Left hindlimb (tissue), 1 donor: ENCODE data around the gene SNPH.

Experiments used
- DNase-seq: peaks from one replicate; pipeline ENCODE4 v3.0.0-alpha.2; 2018

The SNPH gene

DNA sequence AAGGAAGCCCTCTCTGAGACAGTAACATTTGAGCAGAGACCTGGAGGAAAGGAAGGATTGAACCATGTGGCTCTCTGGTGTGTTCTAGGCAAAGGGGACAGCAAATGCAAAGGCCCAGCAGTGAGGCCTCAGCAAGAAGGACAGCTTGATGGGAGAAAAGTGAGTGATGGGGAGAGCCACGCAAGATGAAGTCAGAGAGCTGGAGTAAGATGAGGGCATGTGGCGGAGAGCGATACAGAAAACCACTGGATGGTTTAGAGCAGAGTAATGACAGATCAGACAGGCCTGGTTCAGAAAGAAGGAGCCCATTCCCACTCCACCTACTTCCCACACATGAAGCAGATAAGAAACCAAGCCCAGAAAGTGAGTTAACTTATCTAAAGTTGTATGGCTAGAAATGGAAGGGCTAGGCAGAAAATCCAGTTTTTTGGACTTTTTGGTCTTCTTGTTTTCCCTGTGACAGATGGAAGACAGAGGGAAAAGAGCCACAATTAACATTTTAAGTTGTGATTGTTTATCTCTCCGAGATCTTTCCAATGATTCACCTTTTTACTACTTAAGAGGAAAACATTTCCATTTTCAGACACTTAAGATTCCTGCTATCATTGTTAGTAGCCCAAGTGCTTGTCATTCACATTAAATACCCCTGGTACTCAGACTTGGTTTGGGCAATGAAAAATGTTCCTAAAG lies 723 bp upstream of the SNPH start:
- no peak for DNase-seq

DNA sequence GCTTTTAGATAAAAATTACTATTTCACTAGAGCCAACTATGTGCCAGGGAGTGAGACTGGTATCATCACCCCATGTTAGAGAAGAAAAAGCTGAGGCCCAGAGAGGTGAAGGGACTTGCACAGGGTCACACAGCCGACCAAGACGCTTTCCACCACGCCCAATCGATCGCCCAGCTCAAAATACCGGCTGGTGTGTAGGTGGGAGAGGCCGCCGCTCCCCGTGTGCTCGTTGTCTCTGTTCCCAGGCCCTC lies 253 bp upstream of the SNPH start:
- DNase-seq = no peak

DNA sequence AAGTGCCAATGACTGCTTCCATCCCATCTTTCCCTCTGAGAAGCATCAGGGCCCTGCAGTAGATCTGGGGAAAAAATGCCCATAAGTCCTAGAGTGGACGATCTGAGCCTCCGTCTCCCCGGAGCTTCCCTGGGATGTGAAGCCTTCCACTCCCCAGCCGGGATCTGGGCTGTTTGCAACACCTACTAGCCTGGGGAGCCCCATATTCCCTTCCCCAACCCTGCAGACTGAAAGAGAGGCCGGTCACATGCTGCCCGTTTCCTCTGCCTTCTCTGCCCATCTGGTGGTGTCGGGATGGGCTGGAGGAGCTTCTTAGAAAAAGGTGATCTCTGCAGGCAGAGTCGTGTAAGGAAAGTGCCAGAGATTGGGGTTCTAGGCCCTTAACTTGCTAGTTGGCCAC lies 1.1 kb downstream of the SNPH start:
- no peak for DNase-seq

DNA sequence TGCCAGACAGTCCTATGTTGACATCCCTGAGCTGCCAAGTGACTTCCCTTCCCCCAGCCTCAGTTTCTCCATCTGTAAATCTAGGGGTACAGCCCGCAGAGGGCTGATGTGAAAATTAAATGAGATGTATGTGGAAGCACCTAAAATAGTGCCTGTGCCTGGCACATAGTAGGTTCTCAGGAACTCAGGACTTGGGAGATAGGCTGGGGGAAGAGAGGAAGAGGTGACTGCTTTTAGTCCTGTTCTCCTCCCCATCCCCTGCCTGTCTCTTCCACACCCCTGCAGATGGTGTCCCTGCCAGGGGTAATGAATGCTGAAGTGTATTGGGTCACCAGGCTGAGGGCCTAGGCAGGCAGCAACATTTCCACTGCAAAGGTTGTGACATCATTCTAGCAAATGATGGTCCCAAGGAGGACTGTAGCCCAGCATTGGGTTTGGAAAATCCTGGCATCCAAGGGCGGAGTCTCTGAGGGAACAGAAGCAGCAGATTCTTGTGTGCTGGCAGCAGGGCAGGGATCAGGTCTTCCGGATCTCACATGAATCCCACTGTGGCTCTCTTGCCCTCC lies 1.8 kb downstream of the SNPH start:
- no peak for DNase-seq

DNA sequence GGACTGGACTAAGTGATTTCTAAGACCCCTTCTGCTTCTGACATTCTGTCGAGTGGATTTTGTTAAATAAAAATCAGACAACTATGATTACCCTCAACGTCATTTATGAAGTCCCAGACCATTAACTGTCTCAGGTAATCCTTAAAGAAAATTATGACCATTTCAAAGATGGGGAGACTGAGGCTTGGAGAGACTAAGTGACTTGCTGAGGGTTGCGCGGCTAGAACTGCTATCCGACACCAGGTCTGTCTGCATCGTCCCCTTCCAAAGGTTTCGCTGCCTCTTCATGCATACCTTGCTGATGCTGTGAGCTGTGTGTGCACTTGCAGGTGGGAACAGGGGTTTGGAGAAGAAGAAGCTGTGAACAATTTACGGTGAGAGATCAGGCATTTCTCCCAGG lies 3.1 kb downstream of the SNPH start:
- DNase-seq = no peak

DNA sequence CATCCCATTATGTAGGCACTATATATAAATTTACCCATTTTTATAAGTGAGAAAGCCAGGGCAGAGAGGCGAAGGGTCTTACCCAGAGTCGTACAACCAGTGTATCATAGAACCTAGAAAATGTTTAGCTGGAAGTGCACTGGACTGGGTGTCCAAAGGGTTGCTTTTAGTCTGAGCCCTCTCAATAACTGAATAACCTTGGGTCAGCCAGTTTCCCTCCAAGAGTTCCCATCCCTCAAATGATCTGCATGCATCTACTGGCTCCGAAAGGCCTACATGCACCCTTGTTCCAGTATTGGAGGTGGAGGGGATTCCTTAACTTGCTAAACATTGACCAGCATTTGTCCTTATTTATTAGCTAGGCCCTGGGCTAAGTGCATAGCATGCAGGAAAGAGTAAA lies 3.8 kb downstream of the SNPH start:
- no peak for DNase-seq

DNA sequence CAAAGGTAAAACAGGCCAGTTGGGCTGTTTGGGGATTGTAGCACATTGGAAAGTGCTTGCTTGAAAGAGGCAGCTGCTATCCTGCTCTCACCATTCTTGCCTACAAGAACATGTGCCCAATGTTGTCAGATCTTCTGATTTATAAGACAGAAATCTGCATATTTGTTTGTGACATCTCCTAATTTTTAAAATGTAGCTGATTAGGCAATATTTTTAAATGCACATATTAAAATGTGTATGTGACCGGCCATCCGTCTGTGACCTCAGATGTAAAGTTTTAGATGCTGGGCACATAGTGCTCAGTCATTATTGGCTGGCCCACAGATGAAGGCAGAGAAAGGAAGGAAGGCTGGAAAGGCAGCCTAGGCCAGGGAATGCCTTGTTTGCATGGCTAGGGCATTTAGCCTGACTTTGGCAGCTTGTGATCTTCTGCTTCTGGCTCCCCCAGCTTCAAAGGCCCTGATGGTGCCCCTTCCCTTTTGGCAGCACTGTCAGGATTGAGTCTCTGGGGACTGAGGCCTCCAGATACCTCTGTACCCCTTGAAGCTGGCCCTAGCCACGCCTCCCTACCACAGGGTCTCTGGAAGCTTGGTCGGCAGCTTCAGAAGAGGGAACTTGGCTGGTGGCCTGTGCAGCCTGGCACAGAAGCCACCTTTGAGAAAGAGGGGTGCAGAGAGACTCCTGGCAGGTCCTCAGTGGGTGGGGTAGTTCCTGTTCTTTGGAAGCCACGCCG lies 6.4 kb downstream of the SNPH start:
- DNase-seq = no peak

DNA sequence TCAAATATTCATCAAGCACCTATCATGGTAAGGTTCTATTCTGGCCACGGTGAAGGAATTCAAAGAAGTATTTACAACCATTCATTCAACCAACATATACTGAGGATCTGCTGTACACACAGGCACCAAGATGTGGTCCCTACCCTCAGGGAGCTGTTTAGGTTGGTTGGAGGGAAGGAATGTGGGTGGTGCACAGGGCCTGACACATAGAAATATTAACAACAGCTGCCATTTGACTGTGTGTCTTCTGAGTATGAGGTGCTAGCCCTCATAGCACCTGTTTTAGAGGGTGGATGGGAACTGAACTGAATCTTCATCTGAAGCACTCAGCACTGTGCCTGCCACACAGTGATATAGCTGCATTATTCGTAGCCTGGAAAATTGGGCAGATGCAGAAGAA lies 7.3 kb downstream of the SNPH start:
- DNase-seq = no peak

DNA sequence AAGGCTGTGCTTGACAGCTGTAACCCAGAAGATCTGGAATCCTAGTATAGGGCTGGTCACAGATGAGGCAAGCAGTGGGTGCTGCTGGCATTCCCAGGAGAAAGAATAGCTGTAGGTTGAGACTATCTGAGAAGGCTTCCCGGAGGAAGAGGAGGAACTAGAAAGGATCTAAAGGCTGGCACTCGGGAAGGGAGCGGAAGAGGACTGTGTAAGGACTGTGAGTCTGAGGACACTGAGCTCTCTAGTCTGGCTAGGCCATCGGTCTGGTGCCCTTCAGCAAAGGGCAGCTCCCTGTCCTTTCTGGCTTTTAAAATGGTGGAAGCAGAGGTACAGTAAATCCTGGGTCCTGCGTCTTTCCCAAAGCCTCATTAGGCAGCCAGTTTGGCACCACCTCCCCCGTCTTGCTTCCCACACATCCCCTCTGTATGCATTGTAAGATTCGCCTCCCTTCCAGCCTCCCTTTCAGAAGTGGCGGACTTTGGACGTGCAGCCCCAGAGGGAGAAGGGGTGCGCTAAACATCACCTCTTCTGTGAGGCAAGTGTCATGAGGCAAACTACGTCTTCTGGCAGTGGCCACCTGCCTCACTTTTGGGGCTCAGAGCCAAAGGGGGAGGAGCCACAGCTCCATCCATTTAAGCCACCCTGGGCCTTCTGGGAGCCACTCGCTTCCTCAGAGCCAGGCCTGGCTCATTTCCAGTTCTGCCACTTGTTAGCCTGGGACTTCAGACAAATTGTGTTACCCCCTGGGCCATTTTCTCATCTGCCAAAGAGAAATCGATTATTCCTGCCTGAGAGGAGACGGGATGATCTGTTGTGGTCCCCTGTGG lies 8.6 kb downstream of the SNPH start:
- DNase-seq = no peak

DNA sequence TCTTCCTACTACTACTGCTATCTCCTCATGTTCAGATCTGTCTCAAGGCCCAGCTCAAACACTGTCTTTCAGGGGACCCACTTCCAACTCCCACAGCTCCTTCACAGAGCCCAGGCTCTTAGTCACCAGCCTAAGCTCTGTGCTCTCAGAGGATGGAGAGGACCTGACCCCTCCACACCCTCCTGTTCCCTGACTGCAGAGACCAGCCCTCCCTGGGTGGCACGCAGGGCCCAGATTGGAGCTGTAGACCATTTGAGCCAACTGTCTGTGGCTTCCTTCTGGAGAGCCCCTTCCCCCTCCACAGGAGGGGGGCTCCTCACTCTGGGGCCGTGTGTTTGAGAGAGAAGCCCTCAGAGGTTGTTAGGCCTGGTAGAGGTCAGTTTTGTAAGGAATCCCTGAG lies 9.8 kb downstream of the SNPH start:
- no peak for DNase-seq

DNA sequence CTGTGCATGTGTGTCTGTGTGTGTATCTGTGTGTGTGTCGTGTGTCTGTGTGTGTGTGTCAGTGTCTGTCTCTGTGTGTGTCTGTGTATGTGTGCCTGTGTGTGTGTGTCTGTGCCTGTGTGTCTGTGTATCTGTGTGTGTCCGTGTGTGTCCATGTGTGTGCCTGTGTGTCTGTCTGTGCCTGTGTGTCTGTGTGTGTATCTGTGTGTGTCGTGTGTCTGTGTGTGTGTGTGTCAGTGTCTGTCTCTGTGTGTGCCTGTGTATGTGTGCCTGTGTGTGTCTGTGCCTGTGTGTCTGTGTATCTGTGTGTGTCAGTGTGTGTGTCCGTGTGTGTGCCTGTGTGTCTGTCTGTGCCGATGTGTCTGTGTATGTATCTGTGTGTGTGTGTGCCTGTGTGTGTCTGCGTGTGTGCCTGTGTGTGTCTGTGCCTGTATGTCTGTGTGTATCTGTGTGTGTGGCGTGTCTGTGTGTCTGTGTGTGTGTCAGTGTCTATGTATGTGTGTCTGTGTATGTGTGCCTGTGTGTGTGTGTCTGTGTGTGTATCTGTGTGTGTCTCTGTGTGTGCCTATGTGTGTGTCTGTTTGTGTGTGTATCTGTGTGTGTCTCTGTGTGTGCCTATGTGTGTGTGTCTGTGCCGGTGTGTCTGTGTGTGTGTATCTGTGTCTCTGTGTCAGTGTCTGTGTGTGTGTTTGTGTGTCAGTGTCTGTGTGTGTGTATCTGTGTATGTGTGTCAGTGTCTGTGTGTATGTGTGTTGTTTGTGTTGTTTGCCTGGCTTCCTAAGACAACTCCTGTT lies 11.6 kb downstream of the SNPH start:
- no peak for DNase-seq

DNA sequence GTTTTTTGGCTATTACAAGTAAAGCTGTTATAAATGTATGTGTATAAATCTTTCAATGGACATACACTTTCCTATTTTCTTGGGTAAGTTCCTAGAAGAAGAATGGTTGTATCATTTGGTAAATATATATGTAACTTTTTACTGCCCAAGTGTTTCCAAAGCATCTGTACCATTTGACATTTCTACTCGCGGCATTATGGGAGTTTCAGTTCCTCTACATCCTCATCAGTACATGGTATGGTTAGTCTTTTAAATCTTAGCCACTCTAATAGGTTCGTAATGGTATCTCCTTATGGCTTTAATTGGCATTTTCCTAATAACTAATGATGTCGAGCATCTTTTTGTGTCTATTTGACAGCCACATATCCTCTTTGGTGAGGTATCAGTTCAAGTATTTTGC lies 12.9 kb downstream of the SNPH start:
- no peak for DNase-seq

DNA sequence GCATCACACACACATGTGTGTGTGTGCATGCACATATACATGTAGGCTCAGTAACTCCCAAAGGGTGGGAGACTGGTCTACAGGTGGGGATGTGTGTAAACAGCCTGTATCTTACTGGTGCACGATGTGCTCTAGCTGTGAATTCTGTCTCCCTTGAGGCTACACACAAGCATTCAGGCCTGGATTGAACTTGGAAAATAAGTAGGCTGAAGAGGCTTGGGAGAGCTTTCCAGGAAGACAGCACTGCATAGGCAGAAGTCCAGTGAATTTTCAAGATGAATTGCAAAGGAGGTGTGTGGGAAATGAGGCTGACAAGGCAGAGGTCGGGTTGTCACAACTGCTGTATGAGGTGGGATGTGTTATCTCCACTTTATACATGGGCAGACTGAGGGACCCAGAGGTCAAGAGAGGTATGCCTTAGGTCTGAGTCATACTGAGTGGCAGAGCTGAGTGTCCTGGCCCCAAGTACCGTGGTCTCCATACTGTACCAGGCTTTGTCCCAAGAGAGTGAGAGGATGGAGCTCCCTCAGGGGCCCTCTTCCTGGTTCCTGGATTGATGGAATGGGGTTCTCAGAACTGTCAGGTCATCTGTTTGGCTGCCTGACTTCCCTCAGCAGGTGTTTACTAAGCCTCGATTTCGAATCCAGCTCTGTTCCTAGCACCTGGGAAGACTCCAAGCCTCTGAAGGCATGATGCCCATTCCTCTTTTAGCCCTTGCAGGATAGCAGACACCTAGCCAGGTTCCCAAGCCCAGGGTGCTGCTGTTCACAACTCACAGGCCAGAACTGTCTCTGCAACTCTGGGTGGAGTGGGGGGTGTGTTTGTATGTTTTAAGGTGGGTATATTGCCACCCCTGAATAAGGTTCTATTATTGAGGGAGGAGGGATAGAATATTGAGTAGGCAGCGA lies 14.4 kb downstream of the SNPH start:
- no peak for DNase-seq

DNA sequence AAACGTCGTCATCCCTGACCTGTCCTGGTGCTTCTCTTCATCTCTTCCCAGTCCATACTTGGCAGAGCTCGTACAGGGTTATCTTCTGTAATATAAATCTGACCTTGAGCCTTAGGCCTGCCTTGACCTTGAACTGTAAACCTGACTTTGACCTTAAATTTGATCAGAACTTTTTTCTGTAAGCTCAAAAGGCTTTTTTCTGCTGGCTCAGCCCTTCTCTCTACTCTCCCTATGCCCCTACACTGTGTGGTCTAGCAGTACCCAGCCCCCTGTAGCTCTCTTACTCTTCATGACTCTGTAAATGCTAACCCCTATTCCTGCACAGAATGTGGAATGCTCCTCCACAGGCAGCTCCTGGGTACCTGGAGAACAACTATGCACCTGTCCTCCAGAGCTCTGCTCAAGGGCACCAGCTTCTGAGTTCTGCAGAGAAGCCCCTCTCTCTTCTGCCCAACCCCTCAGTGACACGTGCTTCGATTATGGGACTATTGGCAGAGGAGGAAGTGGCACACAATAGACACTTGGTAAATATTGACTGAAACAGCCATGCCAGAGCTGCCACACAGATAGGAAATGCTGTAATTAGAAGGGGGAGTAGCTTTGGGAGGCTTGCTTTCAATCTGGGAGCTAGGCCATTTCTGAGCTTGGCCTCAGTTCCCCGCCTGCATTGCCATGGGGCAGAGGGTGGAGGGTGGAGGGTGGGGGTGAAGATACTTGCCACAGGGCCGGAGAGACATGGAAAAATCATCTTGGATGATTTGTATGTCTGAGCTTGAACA lies 15.4 kb downstream of the SNPH start:
- no peak for DNase-seq

DNA sequence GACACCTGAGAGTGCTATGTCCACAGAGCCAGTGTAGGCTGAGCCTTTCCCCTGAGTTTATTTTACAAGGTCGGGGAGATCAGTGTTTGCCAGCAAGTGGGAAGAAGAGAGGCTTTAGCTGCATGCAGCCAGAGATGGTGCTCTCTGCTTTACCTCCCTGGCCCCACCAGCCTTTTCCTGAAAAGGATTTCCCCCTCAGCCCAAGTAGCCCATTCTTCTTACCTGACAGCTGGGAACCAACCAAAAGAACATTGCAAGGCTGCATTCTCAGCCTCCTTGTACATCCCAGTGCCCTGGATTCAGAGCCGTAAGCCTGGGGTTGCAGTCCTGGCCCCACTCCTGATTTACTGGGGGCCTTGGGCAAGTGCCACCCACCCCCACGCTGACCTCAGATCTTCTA lies 16.9 kb downstream of the SNPH start:
- no peak for DNase-seq

DNA sequence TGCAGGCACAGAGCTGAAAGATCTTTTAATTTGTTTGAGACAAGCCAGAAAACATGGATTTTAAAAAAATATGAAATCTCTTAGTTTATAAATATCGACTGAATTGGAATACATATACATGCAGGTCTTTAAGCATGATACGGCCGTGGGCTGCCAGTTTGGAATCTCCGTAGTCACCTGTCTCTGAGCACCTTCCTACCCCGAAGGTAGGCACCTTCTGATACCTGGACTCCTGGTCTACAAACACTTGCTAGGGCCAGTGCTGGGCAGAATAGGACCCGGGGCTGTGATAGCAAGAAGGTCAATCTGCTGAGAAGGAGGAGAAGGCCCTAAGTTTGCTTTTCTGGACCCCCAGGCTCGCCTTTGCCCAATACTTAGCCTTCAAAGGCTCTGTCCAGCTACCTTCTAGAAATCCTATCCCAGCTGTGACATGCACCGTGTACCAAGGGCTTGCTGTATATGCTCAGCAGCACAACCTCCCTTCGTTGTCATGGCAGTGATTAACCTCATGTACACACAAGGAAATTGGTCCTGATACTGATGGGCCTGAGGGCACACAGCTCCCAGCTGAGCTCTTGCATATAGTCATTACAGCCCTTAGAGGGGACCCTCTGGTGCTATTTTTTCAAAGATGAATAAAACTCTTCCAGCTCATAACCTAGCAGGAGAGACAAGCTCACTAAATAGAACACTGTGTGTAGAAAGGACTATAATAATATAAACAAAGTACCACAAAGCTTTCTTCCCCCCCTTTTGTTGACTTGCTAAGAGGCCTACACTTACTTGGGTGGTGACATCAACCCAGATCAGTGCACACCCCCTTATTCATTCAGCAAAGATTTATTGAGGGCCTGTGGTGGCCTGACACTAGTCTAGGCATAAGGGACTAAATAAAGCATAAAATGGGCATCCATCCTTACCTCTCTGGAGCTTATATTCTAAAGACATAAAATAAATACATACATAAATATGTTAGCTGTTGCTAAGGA lies 17.7 kb downstream of the SNPH start:
- no peak for DNase-seq

DNA sequence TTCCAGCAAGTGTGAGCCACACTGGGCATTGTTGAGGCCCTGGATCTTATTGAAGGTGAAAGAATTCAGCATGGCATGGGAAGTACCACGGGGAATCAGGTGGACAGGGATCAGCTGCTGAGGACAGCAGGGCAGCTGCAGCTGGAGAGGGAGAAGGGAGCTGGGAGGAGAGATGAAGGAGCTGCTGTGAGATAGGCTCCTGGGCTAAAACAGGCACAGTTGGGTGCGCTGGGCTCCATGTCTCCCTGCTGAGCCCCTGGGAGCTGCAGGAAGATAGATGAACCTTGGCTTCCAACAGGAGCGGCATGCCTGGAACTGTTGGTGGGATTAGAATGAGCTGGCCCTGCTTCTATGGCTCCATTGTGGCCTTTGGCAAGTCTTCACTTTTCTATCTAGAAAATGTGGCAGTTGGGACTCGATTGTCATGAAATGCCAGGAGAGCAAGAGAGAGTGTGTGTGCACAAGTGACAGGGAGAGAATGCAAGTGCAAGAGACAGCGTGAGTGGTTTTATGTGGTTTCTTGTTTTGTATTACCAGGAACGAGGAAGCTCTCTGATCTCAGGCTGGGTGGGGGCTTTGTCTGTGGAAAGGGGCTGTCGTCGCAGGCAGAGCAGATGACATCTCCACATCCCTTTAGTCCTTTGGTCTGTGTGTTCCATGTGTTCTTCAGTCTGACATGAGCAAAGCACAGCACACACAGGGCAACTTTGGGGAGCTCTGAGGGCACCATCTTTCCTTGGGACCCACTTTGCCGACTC lies 20.4 kb downstream of the SNPH start:
- DNase-seq = no peak

DNA sequence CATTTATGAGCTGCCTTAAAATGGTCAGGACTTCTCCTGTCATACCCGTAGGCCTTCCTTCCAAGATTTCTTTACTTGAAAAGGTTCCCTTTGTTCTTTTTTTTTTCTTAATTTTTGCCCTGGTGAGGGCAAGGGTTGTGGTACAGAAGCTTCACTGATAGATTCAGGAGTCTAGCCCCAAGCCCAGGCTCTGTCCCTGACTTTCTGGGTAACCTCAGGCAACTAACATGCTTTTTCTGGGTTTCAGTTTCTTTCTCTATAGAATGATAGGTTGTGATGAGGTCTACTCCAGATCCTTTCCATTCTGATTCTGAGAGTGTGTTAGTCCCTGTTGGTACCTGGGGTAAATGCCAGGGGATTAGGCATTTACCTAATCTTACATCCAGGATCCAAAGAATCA lies 21.2 kb downstream of the SNPH start:
- no peak for DNase-seq
